Measurements from ENCODE around the gene KIF5B. TPM values are rescaled to one million over a fixed set of nuclear protein-coding genes. Genes with fewer than 3 reads are reported as not detected.
"Not testable (repeated sequence)": the region's sequence is repeated elsewhere in the genome, so short reads cannot be mapped to it uniquely, and the experiment has no call there.

KIF5B gene
- total and polyA plus RNA-seq, 10 of the 15 experiments (the other 5 are each of a cell fraction or from before 2014, with no cell fraction given): 14.7 to 47.4 (median 33.1) TPM

DNA sequence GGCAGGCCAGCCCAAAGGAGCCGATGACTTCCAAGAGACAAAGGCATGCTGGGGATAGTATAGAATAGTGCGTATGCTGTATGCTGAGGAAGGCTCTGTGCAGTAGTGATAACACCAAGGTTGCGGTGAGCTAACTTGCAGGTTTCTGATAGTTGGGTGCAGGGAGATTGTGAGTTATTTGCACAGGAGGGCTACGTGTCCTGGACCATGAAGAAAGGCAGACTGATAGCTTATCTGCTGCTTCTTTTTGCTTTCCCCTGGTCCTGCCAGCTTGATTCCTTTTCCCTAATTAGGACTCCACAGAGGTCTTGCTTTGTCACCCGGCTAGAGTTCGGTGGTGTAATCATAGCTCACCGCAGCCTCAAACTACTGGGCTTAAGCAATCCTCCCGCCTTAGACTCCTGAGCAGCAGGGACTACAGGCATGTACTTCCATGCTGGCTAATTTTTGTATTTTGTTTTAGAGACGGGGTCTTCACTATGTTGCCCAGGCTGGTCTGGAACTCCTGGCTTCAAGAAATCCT, 83.6 kb downstream of the KIF5B start:
- ChIA-PET POLR2A (no interaction called here), SMC1A (ENCODE audit: uncharacterized antibody, unreplicated experiment) (interaction anchor here (1.1 kb wide), 1 partner anchor 10 kb away, joined by 5 read pairs; no protein-coding TSS in a partner anchor), CTCF (interaction anchor here (2.2 kb wide), 1 partner anchor 110 kb away, joined by 6 read pairs; no protein-coding TSS in a partner anchor), RAD21 (ENCODE audit: unreplicated experiment) (no interaction called here)
- BruUV-seq (replicated peaks): no TSS peak
- FAIRE-seq (no peak), DNase-seq (ENCODE audit: low read depth, low spot score) (no peak), ATAC-seq (no peak)
- Histone ChIP-seq H3K9ac (ENCODE audit: control insufficient read depth, insufficient read depth, low read length) (no peak overlapping the region), H3K36me3 (ENCODE audit: control insufficient read depth in 2 of 2, insufficient read depth in 2 of 2, low read length in 1 of 2) (no peaks in the 10 kb centered on the region), H3K9me3 (replicated peaks; ENCODE audit: control insufficient read depth, insufficient read depth, low read length) (no peaks in the 10 kb centered on the region), H3K4me1 (ENCODE audit: control insufficient read depth, insufficient read depth, low read length) (0 out of 2 replicates have a peak, but pooled peaks cover 2% of the 10 kb centered on the region), H3K27me3 (replicated peaks in 1 of 2; ENCODE audit: control insufficient read depth in 2 of 2, insufficient read depth in 2 of 2, low read length in 1 of 2) (no peaks in the 10 kb centered on the region), H3K4me2 (ENCODE audit: control insufficient read depth, insufficient read depth) (no peak overlapping the region), H2AFZ (ENCODE audit: control insufficient read depth, low read depth, low read length) (no peak overlapping the region), H3K4me3 (no peak overlapping the region), H3K79me2 (ENCODE audit: control insufficient read depth, insufficient read depth, low read length) (no peaks in the 10 kb centered on the region), H4K20me1 (ENCODE audit: control insufficient read depth, insufficient read depth) (no peaks in the 10 kb centered on the region), H3K27ac (ENCODE audit: control insufficient read depth, insufficient read depth) (no peak overlapping the region)
- WGBS (ENCODE audit: insufficient coverage, insufficient replicate concordance, low lambda C conversion rate, missing lambda C conversion rate): 87% methylated on average over 9 of the region's 9 CpGs
- intact Hi-C loops (cut with micrococcal nuclease; ENCODE audit: unreplicated experiment): no loop called here
- TF ChIP-seq BMI1 (IDR thresholded peaks at IDR 0.05; ENCODE audit: borderline replicate concordance) (no peak), MYC (IDR thresholded peaks at IDR 0.05; ENCODE audit: insufficient read depth, insufficient read length, insufficient replicate concordance, low read length, severe bottlenecking) (no peak), ZNF24 (IDR thresholded peaks at IDR 0.05) (no peak), SRF (IDR thresholded peaks at IDR 0.05; ENCODE audit: low read depth in 2 of 2, low read length in 2 of 2) (no peak), KDM1A (IDR thresholded peaks at IDR 0.05; ENCODE audit: borderline replicate concordance) (no peak), NFXL1 (IDR thresholded peaks at IDR 0.05; ENCODE audit: borderline replicate concordance) (no peak), TCF12 (IDR thresholded peaks at IDR 0.05; ENCODE audit: low read depth, low read length) (no peak), ZNF274 (IDR thresholded peaks at IDR 0.05; ENCODE audit: insufficient read depth, insufficient read length) (no peak), GATAD2B (conservative IDR thresholded peaks at IDR 0.05; ENCODE audit: low read depth) (no peak), IKZF1 (conservative IDR thresholded peaks at IDR 0.05) (no peak), MEF2B (IDR thresholded peaks at IDR 0.05; ENCODE audit: partially characterized antibody, poor library complexity, severe bottlenecking) (no peak), HDAC2 (IDR thresholded peaks at IDR 0.05) (no peak), NFIC (IDR thresholded peaks at IDR 0.05; ENCODE audit: low read depth, low read length) (no peak), NR2C2 (IDR thresholded peaks at IDR 0.05; ENCODE audit: borderline replicate concordance, control insufficient read depth, insufficient read length, low read depth) (no peak), NFYA (IDR thresholded peaks at IDR 0.05; ENCODE audit: borderline replicate concordance, low read depth, low read length) (no peak), ZNF622 (IDR thresholded peaks at IDR 0.05) (no peak)
- TF ChIP-seq, protein P1, sequence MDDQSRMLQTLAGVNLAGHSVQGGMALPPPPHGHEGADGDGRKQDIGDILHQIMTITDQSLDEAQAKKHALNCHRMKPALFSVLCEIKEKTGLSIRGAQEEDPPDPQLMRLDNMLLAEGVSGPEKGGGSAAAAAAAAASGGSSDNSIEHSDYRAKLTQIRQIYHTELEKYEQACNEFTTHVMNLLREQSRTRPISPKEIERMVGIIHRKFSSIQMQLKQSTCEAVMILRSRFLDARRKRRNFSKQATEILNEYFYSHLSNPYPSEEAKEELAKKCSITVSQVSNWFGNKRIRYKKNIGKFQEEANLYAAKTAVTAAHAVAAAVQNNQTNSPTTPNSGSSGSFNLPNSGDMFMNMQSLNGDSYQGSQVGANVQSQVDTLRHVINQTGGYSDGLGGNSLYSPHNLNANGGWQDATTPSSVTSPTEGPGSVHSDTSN (IDR thresholded peaks at IDR 0.05; ENCODE audit: insufficient replicate concordance, low read depth, low read length): no peak
- TF ChIP-seq, protein P2, sequence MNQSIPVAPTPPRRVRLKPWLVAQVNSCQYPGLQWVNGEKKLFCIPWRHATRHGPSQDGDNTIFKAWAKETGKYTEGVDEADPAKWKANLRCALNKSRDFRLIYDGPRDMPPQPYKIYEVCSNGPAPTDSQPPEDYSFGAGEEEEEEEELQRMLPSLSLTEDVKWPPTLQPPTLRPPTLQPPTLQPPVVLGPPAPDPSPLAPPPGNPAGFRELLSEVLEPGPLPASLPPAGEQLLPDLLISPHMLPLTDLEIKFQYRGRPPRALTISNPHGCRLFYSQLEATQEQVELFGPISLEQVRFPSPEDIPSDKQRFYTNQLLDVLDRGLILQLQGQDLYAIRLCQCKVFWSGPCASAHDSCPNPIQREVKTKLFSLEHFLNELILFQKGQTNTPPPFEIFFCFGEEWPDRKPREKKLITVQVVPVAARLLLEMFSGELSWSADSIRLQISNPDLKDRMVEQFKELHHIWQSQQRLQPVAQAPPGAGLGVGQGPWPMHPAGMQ (IDR thresholded peaks at IDR 0.05; ENCODE audit: borderline replicate concordance): no peak
- in situ Hi-C loops (cut with MboI): no loop called here

DNA sequence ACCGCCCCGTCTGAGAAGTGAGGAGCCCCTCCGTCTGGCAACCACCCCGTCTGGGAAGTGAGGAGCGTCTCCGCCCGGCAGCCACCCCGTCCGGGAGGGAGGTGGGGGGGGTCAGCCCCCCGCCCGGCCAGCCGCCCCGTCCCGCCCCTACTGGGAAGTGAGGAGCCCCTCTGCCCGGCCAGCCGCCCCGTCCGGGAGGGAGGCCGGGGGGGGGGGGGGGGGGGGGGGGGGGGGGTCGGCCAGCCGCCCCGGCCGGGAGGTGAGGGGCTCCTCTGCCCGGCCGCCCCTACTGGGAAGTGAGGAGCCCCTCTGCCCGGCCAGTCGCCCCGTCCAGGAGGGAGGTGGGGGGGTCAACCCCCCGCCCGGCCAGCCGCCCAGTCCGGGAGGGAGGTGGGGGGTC, 86.4 kb downstream of the KIF5B start:
- H3K4me1 ChIP-seq (ENCODE audit: control insufficient read depth, insufficient read depth, low read length); H3K27ac ChIP-seq (ENCODE audit: control insufficient read depth, insufficient read depth); H3K27me3 ChIP-seq (replicated peaks in 1 of 2; ENCODE audit: control insufficient read depth in 2 of 2, insufficient read depth in 2 of 2, low read length in 1 of 2); DNase-seq (ENCODE audit: low read depth, low spot score); H3K4me2 ChIP-seq (ENCODE audit: control insufficient read depth, insufficient read depth); CTCF ChIA-PET; BruUV-seq (replicated peaks); ATAC-seq; H2AFZ ChIP-seq (ENCODE audit: control insufficient read depth, low read depth, low read length); H3K9me3 ChIP-seq (replicated peaks; ENCODE audit: control insufficient read depth, insufficient read depth, low read length); H4K20me1 ChIP-seq (ENCODE audit: control insufficient read depth, insufficient read depth); H3K4me3 ChIP-seq; SMC1A ChIA-PET (ENCODE audit: uncharacterized antibody, unreplicated experiment); H3K79me2 ChIP-seq (ENCODE audit: control insufficient read depth, insufficient read depth, low read length); H3K9ac ChIP-seq (ENCODE audit: control insufficient read depth, insufficient read depth, low read length); H3K36me3 ChIP-seq (ENCODE audit: control insufficient read depth in 2 of 2, insufficient read depth in 2 of 2, low read length in 1 of 2); intact Hi-C loops (cut with micrococcal nuclease; ENCODE audit: unreplicated experiment); RAD21 ChIA-PET (ENCODE audit: unreplicated experiment); in situ Hi-C loops (cut with MboI); POLR2A ChIA-PET; FAIRE-seq: not testable (repeated sequence)
- no CpG with 5 or more reads among the region's 32 CpGs for WGBS (ENCODE audit: insufficient coverage, insufficient replicate concordance, low lambda C conversion rate, missing lambda C conversion rate)

All from GM12878 (cell line).